ENCODE results near the gene RTL1. TPM values are rescaled to one million over a fixed set of nuclear protein-coding genes. Genes with fewer than 3 reads are reported as not detected.

The RTL1 gene
- total RNA-seq, 1 experiment from 2014 or later, result not detected

- Mint-ChIP-seq H3K9me3 (no peaks in the 10 kb centered on the region), H3K27ac (no peak overlapping the region), H3K4me3 (no peak overlapping the region), H3K36me3 (ENCODE audit: insufficient read depth in 1 of 3, low read depth in 3 of 3) (no peaks in the 10 kb centered on the region), H3K4me1 (peaks cover 30 to 41% of the 10 kb centered on the region in 2 experiments), H3K27me3 (ENCODE audit: low read depth) (no peaks in the 10 kb centered on the region)
- Histone ChIP-seq H3T11ph (ENCODE audit: low read length) (no peak overlapping the region), H3K79me1 (ENCODE audit: insufficient read depth, low read depth, low read length, poor library complexity, severe bottlenecking) (no peaks in the 10 kb centered on the region), H3K23ac (ENCODE audit: insufficient read length, low read depth, low read length) (no peak overlapping the region), H3K4me2 (ENCODE audit: insufficient read depth, insufficient read length, low read length) (no peak overlapping the region), H3K18ac (ENCODE audit: insufficient read length, low read depth, low read length) (no peak overlapping the region), H4K20me1 (ENCODE audit: control insufficient read depth, insufficient read depth, insufficient read length) (no peaks in the 10 kb centered on the region), H2BK12ac (ENCODE audit: insufficient read length, low read depth, low read length) (no peak overlapping the region), H3K23me2 (ENCODE audit: insufficient read length, low read depth, low read length, poor library complexity, severe bottlenecking) (no peaks in the 10 kb centered on the region), H2AK5ac (ENCODE audit: insufficient read length, low read length) (no peak overlapping the region), H3K9ac (ENCODE audit: extremely low read depth, insufficient read length, low read length) (no peak overlapping the region), H3K9me3 (ENCODE audit: control insufficient read depth, low read depth, low read length) (no peaks in the 10 kb centered on the region), H2BK5ac (ENCODE audit: insufficient read length, low read length) (no peak overlapping the region), H4K5ac (ENCODE audit: insufficient read length, low read depth, low read length) (no peak overlapping the region), H2BK120ac (ENCODE audit: low read depth, low read length, poor library complexity, severe bottlenecking) (no peak overlapping the region), H2AFZ (ENCODE audit: low read length) (no peak overlapping the region), H2BK15ac (ENCODE audit: low read depth, low read length) (no peak overlapping the region), H4K91ac (ENCODE audit: insufficient read length, low read depth, low read length) (no peak overlapping the region), H4K8ac (replicated peaks; ENCODE audit: insufficient read length, low read depth, low read length) (no peak overlapping the region), H3K27me3 (ENCODE audit: insufficient read depth, low read length) (no peaks in the 10 kb centered on the region), H3K27ac (ENCODE audit: insufficient read length, low read depth, low read length) (no peak overlapping the region), H3K4me1 (ENCODE audit: insufficient read depth, low read length) (peaks cover 5% of the 10 kb centered on the region; the same call in 1 of the 2 replicates), H2BK20ac (ENCODE audit: low read depth, low read length, poor library complexity, severe bottlenecking) (no peak overlapping the region), H3K56ac (ENCODE audit: insufficient read length, low read depth, low read length) (no peak overlapping the region), H3K79me2 (ENCODE audit: insufficient read depth, low read length) (no peaks in the 10 kb centered on the region), H3K14ac (ENCODE audit: insufficient read depth, low read length) (no peak overlapping the region), H3K4ac (ENCODE audit: low read depth, low read length) (no peak overlapping the region)
- TF ChIP-seq, protein P1, sequence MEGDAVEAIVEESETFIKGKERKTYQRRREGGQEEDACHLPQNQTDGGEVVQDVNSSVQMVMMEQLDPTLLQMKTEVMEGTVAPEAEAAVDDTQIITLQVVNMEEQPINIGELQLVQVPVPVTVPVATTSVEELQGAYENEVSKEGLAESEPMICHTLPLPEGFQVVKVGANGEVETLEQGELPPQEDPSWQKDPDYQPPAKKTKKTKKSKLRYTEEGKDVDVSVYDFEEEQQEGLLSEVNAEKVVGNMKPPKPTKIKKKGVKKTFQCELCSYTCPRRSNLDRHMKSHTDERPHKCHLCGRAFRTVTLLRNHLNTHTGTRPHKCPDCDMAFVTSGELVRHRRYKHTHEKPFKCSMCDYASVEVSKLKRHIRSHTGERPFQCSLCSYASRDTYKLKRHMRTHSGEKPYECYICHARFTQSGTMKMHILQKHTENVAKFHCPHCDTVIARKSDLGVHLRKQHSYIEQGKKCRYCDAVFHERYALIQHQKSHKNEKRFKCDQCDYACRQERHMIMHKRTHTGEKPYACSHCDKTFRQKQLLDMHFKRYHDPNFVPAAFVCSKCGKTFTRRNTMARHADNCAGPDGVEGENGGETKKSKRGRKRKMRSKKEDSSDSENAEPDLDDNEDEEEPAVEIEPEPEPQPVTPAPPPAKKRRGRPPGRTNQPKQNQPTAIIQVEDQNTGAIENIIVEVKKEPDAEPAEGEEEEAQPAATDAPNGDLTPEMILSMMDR (conservative IDR thresholded peaks at IDR 0.05), result no peak
- no peak for DNase-seq
- WGBS (ENCODE audit: extremely low coverage, insufficient read length, low lambda C conversion rate), result no CpG with 5 or more reads among the region's 4 CpGs
Observed at GRCh38 chr14:100844082-100844408, 59.5 kb downstream of the RTL1 start.

All from H9 (cell line).